ENCODE data around the gene CHAT. TPM values are rescaled to one million over a fixed set of nuclear protein-coding genes. Genes with fewer than 3 reads are reported as not detected.

Gene CHAT
- total and polyA plus RNA-seq, 4 donors, result not detected

DNA sequence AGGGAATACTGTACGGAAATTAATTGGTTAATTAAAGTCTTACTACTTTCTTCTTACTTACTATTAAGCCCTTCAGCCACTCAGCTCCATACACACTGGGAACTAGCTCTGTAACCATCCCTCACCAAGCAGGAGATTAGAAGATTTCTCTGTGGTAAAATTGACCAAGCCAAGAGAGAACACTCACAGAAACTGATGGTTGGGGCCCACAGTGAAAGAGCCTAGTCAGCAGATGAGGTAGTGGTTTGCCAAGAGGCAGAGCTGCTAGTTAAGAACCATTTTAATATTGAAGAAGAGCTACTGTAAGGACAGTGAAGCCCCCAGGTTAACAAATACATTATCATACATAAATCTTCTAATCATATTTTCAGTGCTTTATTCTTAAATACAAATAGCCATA is 43.8 kb downstream of the CHAT start:
- no peak for DNase-seq
- no peaks in the 10 kb centered on the region for H3K4me1 ChIP-seq (ENCODE audit: control insufficient read depth in 5 of 5, insufficient read depth in 5 of 5, low read length in 5 of 5)
- no peak overlapping the region for H3K9ac ChIP-seq (ENCODE audit: insufficient read depth in 1 of 2, low read length in 2 of 2)
- H3K27ac ChIP-seq (ENCODE audit: low read depth in 1 of 2, low read length in 1 of 2), result no peak overlapping the region
- no peaks in the 10 kb centered on the region for H3K36me3 ChIP-seq (ENCODE audit: control insufficient read depth in 4 of 4, insufficient read depth in 4 of 4, low read length in 4 of 4)
- no peak overlapping the region for H3K4me3 ChIP-seq
- TF ChIP-seq, protein P1, sequence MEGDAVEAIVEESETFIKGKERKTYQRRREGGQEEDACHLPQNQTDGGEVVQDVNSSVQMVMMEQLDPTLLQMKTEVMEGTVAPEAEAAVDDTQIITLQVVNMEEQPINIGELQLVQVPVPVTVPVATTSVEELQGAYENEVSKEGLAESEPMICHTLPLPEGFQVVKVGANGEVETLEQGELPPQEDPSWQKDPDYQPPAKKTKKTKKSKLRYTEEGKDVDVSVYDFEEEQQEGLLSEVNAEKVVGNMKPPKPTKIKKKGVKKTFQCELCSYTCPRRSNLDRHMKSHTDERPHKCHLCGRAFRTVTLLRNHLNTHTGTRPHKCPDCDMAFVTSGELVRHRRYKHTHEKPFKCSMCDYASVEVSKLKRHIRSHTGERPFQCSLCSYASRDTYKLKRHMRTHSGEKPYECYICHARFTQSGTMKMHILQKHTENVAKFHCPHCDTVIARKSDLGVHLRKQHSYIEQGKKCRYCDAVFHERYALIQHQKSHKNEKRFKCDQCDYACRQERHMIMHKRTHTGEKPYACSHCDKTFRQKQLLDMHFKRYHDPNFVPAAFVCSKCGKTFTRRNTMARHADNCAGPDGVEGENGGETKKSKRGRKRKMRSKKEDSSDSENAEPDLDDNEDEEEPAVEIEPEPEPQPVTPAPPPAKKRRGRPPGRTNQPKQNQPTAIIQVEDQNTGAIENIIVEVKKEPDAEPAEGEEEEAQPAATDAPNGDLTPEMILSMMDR (IDR thresholded peaks at IDR 0.05; ENCODE audit: control extremely low read depth, extremely low read depth), result no peak
- H3K9me3 ChIP-seq (ENCODE audit: control insufficient read depth in 4 of 4, insufficient read depth in 3 of 4, low read length in 3 of 4), result peaks cover 0 to 7% (median 2%) of the 10 kb centered on the region in 4 donors
- no peak for ATAC-seq (ENCODE audit: insufficient read depth, low FRiP score)
- 88 to 94% methylated on average over 1 of the region's 1 CpG for WGBS, 2 donors
- H3K27me3 ChIP-seq (ENCODE audit: control insufficient read depth in 3 of 3, insufficient read depth in 3 of 3, low read length in 2 of 3), result no peaks in the 10 kb centered on the region

DNA sequence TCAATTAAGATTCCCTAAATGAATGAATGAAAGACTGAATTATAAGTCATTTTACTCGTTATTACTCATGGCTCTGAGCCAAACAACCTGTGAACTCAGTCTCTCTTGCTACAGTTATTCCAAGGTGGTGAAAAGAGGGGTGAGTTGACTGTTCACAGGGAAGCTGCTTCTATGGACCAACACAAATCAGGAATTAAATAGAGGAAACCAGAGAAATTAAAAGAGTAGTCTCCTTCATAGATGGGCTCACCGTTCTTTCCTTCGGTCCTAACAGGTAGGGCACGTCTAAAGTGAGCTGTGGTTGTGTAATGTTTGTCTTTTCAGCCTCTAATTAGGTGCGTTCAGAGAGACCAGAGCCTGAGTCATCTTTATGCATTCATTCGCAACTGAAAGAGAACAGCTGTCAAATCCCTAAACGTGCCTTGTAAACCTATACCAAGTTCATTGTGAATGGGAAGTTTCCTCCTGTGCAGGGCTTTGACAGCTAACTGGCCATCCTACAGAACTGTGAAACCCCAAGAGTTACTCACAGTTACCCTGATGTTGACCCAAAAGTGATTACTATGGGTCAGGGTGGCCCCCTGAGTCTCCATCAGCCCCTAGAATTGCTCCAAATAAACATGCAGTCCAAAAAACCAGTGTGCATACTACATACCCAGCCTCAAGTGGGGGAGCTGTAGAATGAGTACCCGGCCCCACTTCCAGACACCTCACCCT is 47.5 kb downstream of the CHAT start:
- no peaks in the 10 kb centered on the region for H3K4me1 ChIP-seq (ENCODE audit: control insufficient read depth in 5 of 5, insufficient read depth in 5 of 5, low read length in 5 of 5)
- no peak for ATAC-seq (ENCODE audit: insufficient read depth, low FRiP score)
- H3K27ac ChIP-seq (ENCODE audit: low read depth in 1 of 2, low read length in 1 of 2), result no peak overlapping the region
- H3K9me3 ChIP-seq (ENCODE audit: control insufficient read depth in 4 of 4, insufficient read depth in 3 of 4, low read length in 3 of 4), result peaks cover 0 to 8% (median 2%) of the 10 kb centered on the region in 4 donors
- H3K9ac ChIP-seq (ENCODE audit: insufficient read depth in 1 of 2, low read length in 2 of 2), result no peak overlapping the region
- no peak for DNase-seq
- H3K27me3 ChIP-seq (ENCODE audit: control insufficient read depth in 3 of 3, insufficient read depth in 3 of 3, low read length in 2 of 3), result peaks cover 0 to 6% (median 2%) of the 10 kb centered on the region in 3 donors
- H3K4me3 ChIP-seq, result no peak overlapping the region
- WGBS, 2 donors, result 56 to 62% methylated on average over 8 of the region's 8 CpGs
- TF ChIP-seq, protein P1 (IDR thresholded peaks at IDR 0.05; ENCODE audit: control extremely low read depth, extremely low read depth), result no peak
- no peaks in the 10 kb centered on the region for H3K36me3 ChIP-seq (ENCODE audit: control insufficient read depth in 4 of 4, insufficient read depth in 4 of 4, low read length in 4 of 4)

DNA sequence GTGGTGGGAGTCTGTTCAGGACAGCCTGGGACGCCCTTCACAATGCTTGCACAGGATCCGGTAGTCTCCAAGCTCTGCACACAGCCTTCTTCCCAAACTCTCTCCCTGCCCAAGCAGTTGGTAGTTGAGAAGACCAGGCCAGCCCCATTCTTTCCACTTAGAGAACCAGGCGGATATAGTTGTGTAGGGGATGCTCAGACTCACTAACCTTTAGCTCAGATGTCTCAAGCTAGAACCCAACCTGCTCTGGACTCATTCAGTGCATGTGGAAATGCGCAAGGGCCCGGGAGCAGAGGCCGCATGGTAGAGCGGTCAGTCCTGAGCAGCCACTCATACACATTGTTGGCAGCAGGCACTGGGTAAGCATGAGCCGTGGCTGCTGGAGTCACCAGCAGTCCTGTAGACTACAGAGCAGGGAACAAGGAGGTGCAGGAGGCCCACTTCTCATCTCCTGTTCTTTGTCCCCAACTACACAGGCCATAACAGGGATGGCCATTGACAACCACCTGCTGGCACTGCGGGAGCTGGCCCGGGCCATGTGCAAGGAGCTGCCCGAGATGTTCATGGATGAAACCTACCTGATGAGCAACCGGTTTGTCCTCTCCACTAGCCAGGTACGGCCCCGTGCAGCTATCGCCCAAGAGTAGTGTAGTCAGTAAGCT is 48.5 kb downstream of the CHAT start:
- no peak for ATAC-seq (ENCODE audit: insufficient read depth, low FRiP score)
- 87 to 90% methylated on average over 15 of the region's 15 CpGs for WGBS, 2 donors
- TF ChIP-seq, protein P1 (IDR thresholded peaks at IDR 0.05; ENCODE audit: control extremely low read depth, extremely low read depth), result no peak

More for the DNA sequence above, 48.5 kb downstream of the CHAT start:
- no peaks in the 10 kb centered on the region for H3K36me3 ChIP-seq (ENCODE audit: control insufficient read depth in 4 of 4, insufficient read depth in 4 of 4, low read length in 4 of 4)
- no peaks in the 10 kb centered on the region for H3K4me1 ChIP-seq (ENCODE audit: control insufficient read depth in 5 of 5, insufficient read depth in 5 of 5, low read length in 5 of 5)
- no peak for DNase-seq
- H3K9ac ChIP-seq (ENCODE audit: insufficient read depth in 1 of 2, low read length in 2 of 2), result no peak overlapping the region
- peaks cover 0 to 12% (median 2%) of the 10 kb centered on the region in 4 donors for H3K9me3 ChIP-seq (ENCODE audit: control insufficient read depth in 4 of 4, insufficient read depth in 3 of 4, low read length in 3 of 4)
- H3K4me3 ChIP-seq, result no peak overlapping the region
- H3K27ac ChIP-seq (ENCODE audit: low read depth in 1 of 2, low read length in 1 of 2), result no peak overlapping the region
- H3K27me3 ChIP-seq (ENCODE audit: control insufficient read depth in 3 of 3, insufficient read depth in 3 of 3, low read length in 2 of 3), result peaks cover 0 to 6% (median 2%) of the 10 kb centered on the region in 3 donors

Measured in lung (tissue), 12 donors.